ENCODE results near the gene HDAC4.
"Not testable (repeated sequence)": the region's sequence is repeated elsewhere in the genome, so short reads cannot be mapped to it uniquely, and the experiment has no call there.

HDAC4 gene

GRCh38 chr2:239400596-239401066 lies at the start of gene HDAC4:
HDAC4 (minus strand) TSS chr2:239401020; CDS start chr2:239352699, 48,321 bp downstream.
- in situ Hi-C loops (cut with MboI; ENCODE audit: low sequenced_read_pairs, unreplicated experiment): no loop called here
- TF ChIP-seq CTCF (IDR thresholded peaks at IDR 0.05; ENCODE audit: borderline replicate concordance, control extremely low read depth, extremely low read depth, insufficient read depth, missing control alignments): no peak
- DNase-seq (ENCODE audit: low spot score): no peak

DNA sequence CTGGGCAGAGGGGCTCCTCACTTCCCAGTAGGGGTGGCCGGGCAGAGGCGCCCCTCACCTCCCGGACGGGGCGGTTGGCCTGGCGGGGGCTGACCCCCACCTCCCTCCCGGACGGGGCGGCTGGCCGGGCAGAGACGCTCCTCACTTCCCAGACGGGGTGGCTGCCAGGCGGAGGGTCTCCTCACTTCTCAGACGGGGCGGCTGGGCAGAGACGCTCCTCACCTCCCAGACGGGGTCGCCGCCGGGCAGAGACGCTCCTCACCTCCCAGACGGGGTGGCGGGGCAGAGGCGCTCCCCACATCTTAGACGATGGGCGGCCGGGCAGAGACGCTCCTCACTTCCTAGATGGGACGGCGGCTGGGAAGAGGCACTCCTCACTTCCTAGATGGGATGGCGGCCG lies 48.6 kb upstream of the HDAC4 start:
- DNase-seq (ENCODE audit: low spot score); in situ Hi-C loops (cut with MboI; ENCODE audit: low sequenced_read_pairs, unreplicated experiment): not testable (repeated sequence)

GRCh38 chr2:239445771-239446524 lies 45.1 kb upstream of the HDAC4 start:
- in situ Hi-C loops (cut with MboI; ENCODE audit: low sequenced_read_pairs, unreplicated experiment): no loop called here
- DNase-seq (ENCODE audit: low spot score): no peak
- no peak for TF ChIP-seq CTCF (IDR thresholded peaks at IDR 0.05; ENCODE audit: borderline replicate concordance, control extremely low read depth, extremely low read depth, insufficient read depth, missing control alignments)

DNA sequence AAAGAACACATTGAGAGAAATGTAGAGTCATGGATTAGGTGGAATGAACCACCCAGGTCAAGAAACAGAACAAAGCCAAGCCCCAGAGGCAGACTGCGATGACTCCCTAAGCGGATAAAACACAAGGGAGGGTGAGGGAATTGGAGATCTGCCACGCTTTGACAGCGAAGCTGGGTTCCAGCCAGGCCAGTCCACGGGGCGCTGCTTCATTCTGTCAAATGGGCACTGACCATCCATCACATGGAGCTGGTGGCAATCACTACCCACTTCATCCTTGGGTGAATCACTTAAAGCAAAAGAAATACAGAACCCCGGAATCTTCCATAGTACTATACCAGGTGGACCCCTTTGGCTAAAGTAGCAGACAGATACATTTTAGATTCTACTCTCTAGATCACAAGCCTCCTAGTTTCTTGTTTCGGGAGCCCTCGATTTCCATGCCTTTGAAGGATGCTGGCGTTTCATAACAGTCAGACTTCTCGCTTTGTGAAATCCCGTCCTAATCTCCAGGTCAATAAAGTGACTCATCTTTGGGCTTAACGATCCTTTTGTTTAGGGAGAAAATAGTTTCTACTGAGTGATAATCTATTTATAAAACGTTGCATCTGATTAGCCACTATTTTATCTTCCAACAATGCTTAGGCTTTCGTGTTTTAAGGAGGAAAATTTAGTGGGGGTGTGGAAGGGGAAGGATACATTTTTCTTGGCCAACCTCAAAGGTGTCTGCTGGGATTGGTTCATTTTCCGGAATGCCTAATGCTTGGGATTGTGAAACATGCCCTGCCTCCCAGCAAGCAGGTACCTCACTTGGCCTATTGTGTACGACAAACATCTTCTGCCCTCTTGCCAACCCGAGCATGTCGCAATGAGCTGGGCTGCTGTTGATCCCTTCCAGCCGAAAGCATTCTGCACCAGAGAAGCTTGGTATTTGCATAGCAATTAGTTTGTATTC lies 44.1 kb upstream of the HDAC4 start:
- no peak for TF ChIP-seq CTCF (IDR thresholded peaks at IDR 0.05; ENCODE audit: borderline replicate concordance, control extremely low read depth, extremely low read depth, insufficient read depth, missing control alignments)
- in situ Hi-C loops (cut with MboI; ENCODE audit: low sequenced_read_pairs, unreplicated experiment): no loop called here
- no peak for DNase-seq (ENCODE audit: low spot score)

DNA sequence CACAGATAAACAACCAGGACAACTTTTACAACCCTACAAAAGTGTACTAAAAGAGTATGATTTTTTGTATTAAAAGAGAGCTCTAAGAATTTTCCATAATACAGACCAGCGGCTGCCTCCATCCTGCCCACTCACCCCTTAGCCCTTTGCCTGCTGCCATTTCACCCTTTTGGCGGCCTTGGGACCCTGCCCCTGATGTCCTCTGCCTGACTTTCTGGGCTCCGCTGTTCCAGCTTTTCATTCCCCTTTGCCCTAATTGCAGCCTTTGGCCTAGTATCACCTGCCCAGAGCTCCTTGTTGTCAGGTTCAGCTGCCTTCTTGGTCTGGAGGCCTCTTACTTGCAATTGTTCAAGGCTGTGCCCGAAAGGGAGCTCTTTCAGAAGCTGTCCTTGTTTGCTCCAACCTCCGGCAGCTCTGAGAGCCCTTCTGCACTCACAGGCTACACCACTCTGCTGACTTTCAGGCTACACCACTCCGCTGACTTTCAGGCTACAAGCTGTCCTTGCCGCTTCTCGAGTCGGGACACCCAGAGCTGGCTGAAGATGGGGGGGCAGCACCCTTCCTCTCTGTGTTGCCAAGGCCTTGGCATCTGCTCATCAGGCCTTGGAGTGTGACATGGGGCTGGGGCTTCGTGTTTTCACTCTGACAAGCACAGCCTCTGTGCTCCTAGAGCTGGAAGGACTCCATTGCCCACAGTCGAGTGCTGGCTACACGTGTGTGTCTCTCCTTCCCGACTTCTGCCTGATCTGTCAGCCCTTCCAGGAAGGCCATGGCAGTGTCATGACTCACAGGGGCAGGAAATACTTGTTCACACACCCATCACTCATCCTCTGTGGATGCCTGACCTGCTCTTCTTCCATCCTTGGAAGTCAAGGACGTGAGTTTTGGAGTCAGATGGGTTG lies 43.1 kb upstream of the HDAC4 start:
- no peak for DNase-seq (ENCODE audit: low spot score)
- in situ Hi-C loops (cut with MboI; ENCODE audit: low sequenced_read_pairs, unreplicated experiment): no loop called here

DNA sequence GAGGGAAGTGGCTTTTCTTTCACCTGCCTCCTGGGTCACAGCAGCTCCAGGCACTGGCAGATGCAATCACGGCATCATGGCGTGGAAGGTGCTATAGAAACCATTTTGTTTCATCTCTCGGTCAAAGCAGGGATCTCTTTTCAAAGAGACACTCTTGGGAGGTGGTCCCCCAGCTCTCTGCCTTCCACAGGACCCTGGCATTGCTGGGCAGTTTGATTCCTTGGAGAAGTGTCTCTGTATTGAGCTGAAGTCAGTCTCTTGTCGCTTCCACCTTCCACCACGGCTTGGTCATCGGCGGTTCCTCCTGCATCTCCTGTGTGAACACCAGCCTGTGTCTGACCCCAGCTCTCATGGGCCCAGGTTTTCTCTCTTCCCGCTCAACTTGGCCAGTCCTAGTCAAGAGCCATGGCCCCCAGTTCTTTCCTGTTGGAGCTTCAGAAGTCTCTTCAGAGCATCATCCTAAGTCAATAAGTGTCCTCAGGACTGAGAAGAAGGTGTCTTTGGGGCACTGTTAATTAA lies 42.3 kb upstream of the HDAC4 start:
- in situ Hi-C loops (cut with MboI; ENCODE audit: low sequenced_read_pairs, unreplicated experiment): no loop called here
- TF ChIP-seq CTCF (IDR thresholded peaks at IDR 0.05; ENCODE audit: borderline replicate concordance, control extremely low read depth, extremely low read depth, insufficient read depth, missing control alignments): no peak
- no peak for DNase-seq (ENCODE audit: low spot score)

More for the DNA sequence above, 43.1 kb upstream of the HDAC4 start:
- no peak for TF ChIP-seq CTCF (IDR thresholded peaks at IDR 0.05; ENCODE audit: borderline replicate concordance, control extremely low read depth, extremely low read depth, insufficient read depth, missing control alignments)

Measured in GM13976 (cell line).